HG03095 (cell line): Measurements from ENCODE around the gene LRRC8D.
A peak's percentile ranks its signal among the peaks of the same experiment; 100 is the strongest.
"Not testable (repeated sequence)": the region's sequence is repeated elsewhere in the genome, so short reads cannot be mapped to it uniquely, and the experiment has no call there.

Experiments used
- ATAC-seq: cut with Tn5 transposase; IDR thresholded peaks from one replicate; pipeline ENCODE4 v1.9.1; 2021; ENCODE audit warnings: moderate library complexity; ENCODE audit not compliant: unreplicated experiment

Gene LRRC8D

DNA sequence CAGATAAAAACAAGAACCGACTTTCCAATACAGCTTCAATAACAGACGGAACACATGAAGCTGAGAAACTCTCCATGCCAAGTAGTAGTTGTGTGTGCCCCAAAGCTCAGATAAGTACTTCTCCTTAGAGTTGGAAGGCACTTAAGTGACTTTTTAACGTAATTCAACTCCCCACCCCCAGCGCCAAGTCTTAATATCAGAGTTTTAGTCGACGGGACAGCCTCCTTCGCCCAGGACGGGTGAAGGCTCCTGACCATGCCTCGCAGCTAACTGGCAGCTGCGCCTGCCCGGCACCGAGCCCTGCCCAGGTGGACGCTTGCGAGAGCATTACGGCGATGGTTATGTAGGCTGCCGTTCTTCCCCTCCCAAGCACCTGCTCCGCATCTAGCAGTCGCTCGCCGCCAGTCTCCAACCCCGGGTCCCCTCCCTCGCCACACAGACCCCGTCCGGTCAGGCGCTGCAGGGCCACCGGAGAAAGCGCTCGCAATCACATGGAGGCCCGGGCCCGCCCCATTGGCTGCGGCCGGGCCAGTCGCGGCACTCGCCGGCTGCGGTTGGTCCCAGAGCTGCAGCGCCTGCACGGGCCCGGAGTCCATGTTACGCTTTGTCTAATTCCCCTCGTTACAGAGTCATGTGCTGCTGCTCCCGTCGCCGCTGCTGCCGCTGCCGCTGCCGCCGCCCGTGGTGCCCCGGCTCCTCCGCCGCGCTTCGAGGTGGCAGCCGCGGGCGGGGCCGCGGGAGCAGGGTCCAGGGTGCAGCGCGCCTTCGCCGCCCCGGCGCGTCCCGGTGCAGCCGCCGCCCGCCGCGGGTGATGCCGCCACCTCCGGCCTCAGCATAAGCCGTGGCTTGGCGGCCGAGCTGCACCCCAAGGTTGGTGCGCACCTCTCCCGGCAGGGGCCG, at the start of gene LRRC8D:
Gene LRRC8D (plus strand): TSS at position 611 of the 900 bp plus-strand sequence. CDS start 112,037 bp downstream, outside the sequence.
- peak; percentile 73 for ATAC-seq

DNA sequence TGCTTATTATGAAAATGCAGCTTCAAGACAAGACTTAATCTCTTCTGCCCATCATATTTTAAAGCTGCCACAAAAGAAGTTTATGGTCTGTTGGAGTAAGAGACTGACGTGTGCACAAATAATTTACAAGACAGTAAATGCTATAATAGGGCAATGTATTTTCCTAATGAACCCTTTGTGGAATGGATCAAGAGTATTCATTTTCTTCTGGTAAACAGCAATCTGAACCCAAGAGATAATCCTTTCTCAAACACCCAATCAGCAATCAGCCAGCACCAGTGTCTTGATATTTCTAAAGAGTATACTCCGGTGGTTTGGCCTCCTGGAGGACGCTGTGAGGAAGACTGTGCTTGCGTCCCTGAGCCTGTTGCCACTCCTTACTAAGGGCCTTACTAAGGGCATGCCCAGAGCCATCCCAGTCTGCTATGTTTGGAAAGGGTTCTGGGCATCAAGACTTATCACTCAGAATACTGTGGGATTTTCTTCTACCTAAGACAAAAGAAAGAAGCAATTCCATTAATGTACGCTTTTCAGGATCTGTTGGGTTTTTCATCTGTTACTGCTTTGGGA, 48.8 kb upstream of the LRRC8D start:
- ATAC-seq = no peak

DNA sequence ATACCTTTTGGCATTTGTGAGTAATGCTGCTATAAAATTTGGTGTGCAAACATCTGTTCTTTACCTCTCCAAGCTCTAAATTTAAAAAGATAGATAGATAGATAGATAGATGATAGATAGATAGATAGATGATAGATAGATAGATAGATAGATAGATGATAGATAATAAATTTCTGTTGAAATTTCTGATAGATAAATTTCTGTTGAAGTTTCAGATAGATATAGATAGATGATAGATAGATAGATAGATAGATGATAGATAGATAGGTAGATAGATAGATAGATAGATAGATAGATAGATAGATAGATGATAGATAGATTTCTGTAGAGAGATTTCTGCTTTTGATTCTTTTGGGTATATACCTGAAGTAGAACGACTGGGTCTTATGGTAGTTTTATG, 44.7 kb upstream of the LRRC8D start:
- not testable (repeated sequence) for ATAC-seq

DNA sequence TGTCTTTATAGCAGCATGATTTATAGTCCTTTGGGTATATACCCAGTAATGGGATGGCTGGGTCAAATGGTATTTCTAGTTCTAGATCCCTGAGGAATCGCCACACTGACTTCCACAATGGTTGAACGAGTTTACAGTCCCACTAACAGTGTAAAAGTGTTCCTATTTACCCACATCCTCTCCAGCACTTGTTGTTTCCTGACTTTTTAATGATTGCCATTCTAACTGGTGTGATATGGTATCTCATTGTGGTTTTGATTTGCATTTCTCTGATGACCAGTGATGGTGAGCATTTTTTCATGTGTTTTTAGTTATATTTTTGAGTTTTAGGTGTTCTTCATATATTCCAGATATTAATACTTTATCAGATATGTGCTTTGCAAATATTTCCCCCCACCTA, 43.6 kb upstream of the LRRC8D start:
- not testable (repeated sequence) for ATAC-seq

DNA sequence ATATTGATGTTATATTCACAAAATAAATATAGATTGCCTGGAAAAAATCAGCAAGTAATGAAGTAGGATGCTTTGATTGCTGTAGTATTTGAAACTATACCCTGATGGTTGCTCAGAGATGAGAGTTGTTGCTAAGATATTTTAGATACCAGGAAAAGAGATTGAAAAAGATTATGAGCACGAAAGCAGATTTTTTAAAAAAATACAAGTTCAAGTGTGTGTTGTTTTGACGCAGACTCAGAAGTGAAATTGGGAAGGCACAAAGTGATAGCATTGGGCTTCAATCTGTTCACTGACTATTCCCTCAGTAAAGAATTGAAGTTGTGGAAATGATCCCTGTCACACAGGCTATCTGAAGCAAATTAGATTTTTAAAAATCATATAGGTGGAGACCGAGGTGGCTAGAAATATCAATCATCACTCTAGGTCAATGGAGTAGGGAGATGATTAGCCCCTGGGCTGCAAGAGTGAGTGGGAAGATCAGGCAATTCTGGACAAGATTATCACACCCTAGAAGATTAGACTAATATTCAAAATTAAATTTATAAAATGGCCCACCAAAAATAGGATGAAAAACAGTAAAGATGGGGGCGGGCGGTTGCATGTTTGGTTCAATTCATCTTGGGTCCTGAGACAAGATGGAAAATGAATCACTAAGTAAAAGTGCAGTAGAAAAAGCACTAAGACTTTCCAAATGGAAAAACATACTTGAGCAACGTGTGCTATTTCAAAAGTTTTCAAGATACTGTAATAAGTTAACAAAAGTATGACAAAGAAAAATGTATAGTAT, 41.5 kb upstream of the LRRC8D start:
- ATAC-seq = no peak

DNA sequence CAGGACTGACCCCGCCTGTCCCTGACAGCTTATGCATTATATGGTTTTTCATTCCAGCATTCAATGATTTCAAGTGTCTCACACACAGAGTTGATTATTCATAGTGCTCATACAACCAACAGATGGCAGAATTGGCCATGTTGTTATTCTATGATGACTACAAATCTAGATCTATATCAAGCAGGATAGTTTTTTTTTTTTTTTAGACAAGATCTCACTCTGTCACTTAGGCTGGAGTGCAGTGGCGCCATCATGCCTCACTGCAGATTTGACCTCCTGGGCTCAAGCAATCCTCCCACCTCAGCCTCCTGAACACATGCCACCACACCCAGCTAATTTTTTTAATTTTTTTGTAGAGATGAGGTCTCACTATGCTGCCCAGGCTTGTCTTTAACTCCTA, 40.1 kb upstream of the LRRC8D start:
- ATAC-seq = no peak

DNA sequence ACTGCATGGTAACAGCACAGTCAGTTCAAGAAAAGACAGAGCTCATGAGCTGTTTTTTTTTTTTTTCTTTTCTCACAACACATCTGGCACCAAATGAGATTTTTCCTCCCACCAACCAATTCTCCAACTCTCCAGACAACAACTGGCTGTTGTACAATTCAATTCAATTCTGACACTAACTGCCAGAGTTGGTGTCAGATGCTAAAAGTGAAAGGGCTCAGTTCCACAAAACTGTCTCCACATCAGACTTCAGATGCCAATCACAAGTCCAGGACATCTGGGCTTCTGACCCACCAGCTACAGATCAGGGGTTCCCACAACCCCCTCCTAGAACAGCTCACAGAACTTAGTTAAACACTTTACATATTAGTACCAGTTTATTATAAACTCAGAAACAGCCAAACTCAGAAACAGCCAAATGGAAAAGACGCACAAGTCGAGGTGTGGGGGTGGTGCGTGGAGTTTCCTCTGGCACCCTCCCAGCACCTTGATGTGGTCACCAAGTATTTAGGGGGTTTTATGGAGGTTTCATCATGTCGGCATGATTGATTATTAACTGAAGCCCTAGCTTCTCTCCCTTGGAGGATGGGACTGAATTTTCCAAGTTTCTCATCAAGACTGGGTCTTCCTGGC, 39.2 kb upstream of the LRRC8D start:
- ATAC-seq = peak; percentile 72

DNA sequence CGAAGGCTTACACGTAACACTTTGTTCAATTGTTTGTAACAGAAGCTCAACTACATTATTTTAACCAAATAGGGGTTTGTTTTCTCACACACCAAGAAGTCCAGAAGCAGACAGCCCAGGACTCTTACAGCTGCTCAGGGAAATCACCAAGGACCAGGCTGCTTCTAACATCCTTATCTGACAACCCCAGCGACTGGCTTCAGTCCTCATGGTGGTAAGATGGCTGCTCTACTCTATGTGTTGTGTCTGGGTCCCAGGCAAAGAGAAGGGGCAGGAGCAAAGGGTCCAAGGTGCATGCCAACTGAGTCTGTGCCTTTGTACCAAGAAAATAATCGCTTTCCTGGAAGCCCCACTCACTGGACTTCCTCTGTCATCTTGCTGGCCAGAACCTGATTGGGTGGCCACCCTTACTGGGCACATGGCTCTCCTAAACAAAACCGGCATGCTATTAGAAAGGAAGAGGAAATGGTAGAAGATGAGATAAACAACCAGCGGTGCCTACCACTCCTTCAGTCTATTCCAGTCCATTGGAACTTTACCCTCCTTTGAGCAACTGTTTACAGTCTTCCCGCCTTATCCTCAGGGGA, 34.1 kb upstream of the LRRC8D start:
- ATAC-seq = no peak

DNA sequence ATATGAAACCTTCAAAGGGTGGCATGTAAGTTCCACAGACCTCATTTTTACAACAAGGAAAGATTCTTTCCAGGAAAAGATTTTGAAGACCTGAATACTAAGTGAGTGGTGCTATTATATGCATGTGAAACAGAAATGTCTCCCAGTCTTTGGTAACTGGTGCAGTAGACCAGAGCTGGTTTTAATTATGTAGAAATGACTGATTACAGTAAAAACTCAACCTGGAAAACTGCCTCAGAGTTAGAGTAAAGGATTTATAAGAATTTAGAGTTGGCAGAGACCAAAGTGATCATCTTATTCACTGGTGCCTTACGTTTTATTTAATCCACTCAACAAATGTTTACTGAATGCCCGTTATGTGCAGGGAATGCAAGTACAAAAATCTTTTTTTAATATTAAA, 30.2 kb upstream of the LRRC8D start:
- ATAC-seq = no peak

DNA sequence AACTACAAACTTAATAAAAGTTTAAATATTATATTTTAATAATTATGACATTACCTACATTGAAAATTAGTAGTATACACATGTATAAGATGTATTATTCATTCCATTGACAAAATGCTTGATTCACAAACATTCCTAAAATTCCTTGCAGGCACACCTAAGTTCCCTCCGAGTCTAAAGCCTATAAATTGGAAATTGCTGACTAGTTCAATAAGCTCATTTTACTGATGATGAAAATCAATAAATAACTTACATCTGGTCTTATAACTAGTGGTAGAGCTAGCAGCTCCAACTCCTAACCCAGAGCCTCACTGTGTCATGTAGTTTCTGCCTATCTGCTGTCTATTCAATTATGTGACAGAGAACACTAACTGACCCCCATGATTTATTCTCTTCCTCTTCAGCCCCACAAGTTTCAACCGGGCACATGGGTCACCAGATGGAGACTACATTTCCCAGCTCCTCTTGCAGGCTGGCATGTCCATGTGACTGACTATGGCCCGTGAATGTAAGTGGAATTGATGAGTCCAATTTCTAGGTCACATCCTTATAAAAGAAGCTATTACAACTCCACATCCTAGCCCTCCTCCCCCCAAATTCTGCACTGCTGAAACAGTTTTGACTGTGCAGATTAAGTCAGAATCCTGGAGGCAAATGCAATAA, 29.6 kb upstream of the LRRC8D start:
- ATAC-seq = no peak

DNA sequence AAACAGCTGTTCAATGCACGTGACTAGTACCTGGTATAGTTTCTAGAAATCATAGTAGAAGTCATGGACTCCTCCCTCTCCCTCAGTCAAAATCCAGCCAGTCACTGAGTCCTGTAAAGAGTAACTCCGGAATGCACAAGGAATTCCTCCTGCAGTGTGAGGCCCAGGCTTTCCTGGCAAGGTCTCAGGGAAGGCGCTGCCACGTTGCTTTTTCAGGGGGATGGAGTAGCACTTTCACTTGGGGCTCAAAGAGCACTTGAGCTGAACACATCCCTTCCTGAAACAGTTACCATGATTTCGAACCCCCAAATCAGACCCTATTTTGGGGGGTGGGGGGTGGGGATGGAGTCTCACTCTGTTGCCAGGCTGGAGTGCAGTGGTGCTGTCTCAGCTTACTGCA, 26.4 kb upstream of the LRRC8D start:
- ATAC-seq = no peak

DNA sequence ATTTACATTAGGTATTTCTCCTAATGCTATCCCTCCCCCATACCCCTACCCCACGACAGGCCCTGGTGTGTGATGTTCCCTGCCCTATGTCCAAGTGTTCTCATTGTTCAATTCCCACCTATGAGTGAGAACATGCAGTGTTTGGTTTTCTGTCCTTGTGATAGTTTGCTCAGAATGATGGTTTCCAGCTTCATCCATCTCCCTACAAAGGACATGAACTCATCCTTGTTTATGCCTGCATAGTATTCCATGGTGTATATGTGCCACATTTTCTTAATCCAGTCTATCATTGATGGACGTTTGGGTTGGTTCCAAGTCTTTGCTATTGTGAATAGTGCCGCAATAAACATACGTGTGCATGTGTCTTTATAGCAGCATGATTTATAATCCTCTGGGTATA, 25.3 kb upstream of the LRRC8D start:
- ATAC-seq = not testable (repeated sequence)

DNA sequence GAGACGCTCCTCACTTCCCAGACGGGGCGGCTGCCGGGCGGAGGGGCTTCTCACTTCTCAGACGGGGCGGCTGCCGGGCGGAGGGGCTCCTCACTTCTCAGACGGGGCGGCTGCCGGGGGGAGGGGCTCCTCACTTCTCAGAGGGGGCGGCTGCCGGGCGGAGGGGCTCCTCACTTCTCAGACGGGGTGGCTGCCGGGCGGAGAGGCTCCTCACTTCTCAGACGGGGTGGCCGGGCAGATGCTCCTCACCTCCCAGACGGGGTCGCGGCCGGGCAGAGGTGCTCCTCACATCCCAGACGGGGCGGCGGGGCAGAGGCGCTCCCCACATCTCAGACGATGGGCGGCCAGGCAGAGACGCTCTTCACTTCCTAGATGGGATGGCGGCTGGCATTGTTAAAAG, 23.0 kb upstream of the LRRC8D start:
- not testable (repeated sequence) for ATAC-seq

DNA sequence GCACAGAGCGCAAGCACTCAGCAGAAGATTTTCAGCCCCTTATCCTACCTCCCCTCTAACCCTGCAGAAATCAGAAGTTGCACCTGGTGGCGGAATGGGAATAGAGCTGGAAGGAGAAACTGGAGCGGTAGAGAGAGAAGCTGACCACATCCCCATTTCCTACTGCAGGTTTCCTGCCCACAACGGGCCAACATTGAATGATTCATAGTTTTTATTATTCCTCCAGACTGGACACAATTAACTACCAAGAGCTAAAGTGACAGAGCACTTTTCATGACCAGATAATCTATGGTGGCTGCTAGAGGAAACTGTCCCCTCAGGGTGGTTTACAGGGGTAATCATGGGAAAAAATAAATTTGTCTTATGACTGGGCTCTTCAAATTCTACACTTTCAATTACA, 21.3 kb upstream of the LRRC8D start:
- ATAC-seq = no peak

DNA sequence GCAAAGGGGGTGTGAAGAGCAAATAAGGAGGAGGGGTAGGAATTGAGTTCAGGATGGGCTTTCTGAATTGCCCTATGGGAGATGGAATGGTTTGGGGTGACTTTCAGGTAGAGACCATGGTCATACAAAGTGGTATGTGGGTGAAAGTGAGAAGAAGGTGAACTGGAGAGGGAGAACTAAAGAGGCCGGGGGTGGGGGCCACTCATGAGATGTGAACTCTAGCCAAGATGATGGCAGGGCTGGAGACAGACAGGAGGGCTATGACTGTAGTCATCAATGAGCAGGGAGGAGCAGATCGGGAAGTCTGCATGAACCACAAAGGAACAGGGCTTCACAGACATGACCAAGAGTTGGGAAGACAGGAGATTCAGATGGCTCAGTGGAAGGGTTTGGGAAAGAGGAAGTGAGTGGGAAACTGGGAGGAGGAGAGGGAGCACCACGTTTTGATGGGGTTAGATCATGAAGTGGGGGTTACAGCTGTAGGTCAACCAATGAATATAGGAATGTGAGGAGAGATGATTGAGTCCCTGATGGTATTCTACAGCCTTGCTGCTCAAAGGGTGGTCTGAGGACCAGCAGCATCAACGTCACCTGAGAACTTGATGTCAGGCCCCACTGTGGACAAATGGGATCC, 20.7 kb upstream of the LRRC8D start:
- no peak for ATAC-seq

DNA sequence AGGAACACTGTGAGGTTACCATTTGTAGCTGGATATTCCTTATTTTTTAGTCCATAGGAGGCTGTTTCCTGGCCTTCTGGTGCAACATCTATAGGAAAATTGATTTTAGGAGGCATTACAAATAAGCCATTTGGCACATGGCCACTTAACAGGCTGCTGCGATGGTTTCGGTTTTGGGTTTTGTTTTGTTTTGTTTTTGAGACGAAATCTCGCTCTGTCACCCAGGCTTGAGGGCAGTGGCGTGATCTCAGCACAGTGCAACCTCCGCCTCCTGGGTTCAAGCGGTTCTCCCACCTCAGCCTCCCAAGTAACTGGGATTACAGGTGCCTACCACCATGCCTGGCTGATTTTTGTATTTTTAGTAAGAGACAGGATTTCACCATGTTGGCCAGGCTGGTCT, 20.1 kb upstream of the LRRC8D start:
- no peak for ATAC-seq

DNA sequence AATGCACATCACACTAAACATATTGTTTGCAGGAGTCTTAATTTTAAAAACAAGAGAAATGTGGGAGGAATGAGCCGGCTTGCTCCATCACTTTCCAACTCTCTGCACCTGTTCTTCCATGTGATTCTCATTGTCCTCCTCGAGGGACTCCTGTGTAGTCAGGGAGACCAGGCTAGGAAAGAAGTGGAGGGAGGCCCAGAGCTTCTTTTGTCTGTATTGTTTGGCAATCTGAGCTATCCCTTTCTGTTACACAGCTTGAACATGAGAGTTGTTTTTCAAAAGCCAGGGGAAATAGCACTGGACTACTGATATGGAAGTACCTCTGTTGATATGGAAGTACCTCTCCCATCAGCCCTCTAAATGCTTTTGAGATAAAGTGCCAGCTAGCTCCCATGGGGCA, 18.8 kb upstream of the LRRC8D start:
- no peak for ATAC-seq

DNA sequence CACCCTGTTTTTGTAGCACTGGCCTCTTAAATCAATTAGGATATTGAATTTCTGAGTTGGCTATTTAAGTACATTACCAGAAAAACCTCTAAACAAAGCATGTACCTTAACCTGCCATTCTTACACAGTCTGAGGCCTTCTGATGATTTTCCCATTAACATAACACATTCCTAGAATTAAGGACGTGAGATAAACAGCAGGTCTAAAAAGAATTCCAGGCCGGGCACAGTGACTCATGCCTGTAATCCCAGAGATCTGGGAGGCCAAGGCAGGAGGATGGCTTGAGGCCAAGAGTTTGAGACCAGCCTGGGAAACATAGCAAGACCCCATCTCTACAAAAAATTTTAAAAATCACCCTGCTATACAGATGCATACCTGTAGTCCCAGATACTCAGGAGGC, 18.0 kb upstream of the LRRC8D start:
- ATAC-seq = no peak

DNA sequence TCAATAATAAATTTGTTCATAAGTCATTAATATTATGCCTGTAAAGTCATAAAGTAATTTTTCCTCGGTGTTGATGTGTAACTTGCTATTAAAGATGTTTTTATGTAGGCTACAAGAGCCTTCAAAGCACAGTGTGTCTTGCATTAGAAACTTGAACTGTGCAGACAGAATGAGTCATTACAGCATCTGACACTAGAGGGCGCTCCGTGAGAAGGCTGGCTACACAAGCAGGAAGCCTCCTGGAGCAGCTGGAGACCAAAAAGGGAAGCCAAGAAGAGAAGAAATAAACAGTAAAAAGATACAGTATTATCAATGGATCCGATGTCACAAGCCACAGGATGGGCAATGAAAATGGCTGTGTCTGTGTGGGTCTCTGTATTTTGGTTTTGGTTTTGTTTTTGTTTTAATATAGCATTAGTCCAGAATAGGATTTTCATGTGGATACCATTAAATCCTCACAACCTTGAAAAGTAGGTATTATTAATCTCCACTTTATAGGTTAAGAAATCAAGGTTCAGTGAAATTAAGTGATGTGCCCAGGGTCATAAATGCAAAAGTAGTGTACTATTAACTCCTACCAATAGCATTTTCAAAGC, 16.1 kb upstream of the LRRC8D start:
- ATAC-seq = peak; percentile 88
